ENCODE data around the gene TMTC2. TPM values are rescaled to one million over a fixed set of nuclear protein-coding genes. Genes with fewer than 3 reads are reported as not detected.

Gene TMTC2
- total and polyA plus RNA-seq, 2 donors (not counting 3 experiments of a cell fraction or from before 2014, with no cell fraction given): 4.1 to 7.8 TPM

DNA sequence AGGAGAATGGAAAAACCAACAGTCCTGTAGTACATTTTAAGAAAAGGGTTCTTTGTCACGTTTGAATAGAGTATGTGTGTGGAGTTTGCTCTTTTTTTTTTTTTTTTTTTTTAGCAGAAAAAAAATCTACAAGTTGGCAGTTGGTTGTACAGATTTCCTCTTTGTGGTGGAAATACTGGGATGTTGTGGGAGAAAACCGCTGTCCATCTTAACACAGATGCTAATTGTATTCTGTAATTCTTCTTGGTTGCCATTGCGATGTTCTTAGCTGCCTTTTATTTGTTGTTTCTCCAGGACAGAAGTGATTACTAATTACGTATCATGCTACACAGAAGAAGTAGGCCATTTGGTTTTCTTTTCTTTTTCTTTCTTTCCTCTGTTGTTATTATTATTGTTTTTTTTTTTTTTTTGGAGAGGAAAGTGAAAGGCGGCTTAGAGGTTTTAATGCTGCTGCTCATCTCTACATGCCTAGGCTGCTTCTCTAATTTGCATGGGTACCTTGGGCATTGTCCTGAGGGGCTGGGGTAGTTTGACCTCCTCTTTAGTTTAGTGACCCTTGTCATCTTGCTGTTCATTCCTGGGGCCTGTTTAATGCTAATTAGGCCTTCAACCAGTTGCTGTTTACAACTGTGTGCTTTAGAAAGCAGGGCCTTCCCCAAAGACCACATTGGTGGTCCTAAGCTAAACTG lies 94.7 kb downstream of the TMTC2 start:
- dilution Hi-C loops (cut with MboI; ENCODE audit: extremely low pct_ligation_motif_present, low sequenced_read_pairs) (no loop called here), intact Hi-C loops (cut with micrococcal nuclease) (no loop called here)
- Histone ChIP-seq H3K4me2 (ENCODE audit: insufficient read depth, low read length) (no peak overlapping the region), H3K4me3 (replicated peaks in 1 of 3; ENCODE audit: insufficient read depth in 1 of 3, low read depth in 1 of 3, low read length in 3 of 3) (no peak overlapping the region), H3K9me1 (replicated peaks; ENCODE audit: control insufficient read depth, extremely low read depth, insufficient read depth, low read length) (no peaks in the 10 kb centered on the region), H4K20me1 (replicated peaks; ENCODE audit: control insufficient read depth, extremely low read depth, insufficient read depth, low read length) (no peaks in the 10 kb centered on the region), H2AFZ (ENCODE audit: low read depth, low read length) (no peak overlapping the region), H3K36me3 (ENCODE audit: control insufficient read depth in 2 of 2, extremely low read depth in 1 of 2, insufficient read depth in 2 of 2, low read length in 2 of 2) (no peaks in the 10 kb centered on the region), H3K4me1 (ENCODE audit: control insufficient read depth, extremely low read depth, insufficient read depth, low read length) (no peaks in the 10 kb centered on the region), H3K27ac (ENCODE audit: insufficient read depth, low read depth, low read length) (no peak overlapping the region), H3K27me3 (ENCODE audit: control insufficient read depth in 2 of 2, insufficient read depth in 2 of 2, low read length in 2 of 2) (no peaks in the 10 kb centered on the region), H3K9ac (replicated peaks; ENCODE audit: extremely low read depth, insufficient read depth, low read length) (no peak overlapping the region), H3K79me2 (ENCODE audit: control insufficient read depth, insufficient read depth, low read length) (no peaks in the 10 kb centered on the region), H3K9me3 (replicated peaks; ENCODE audit: control insufficient read depth, insufficient read depth, low read length) (no peaks in the 10 kb centered on the region)
- no peak for TF ChIP-seq MYC (IDR thresholded peaks at IDR 0.05; ENCODE audit: low read depth, low read length)
- no peak for TF ChIP-seq EZH2 (IDR thresholded peaks at IDR 0.05; ENCODE audit: borderline replicate concordance, low read depth, low read length, severe bottlenecking)
- no peak for TF ChIP-seq POLR2A (IDR thresholded peaks at IDR 0.05; ENCODE audit: low read depth, low read length)
- no peak for TF ChIP-seq GATA2 (IDR thresholded peaks at IDR 0.05; ENCODE audit: insufficient read depth, insufficient read length, low read depth, low read length)
- TF ChIP-seq MAX (IDR thresholded peaks at IDR 0.05; ENCODE audit: insufficient read depth, insufficient read length): no peak
- no peak for TF ChIP-seq POLR2AphosphoS5 (IDR thresholded peaks at IDR 0.05; ENCODE audit: insufficient read depth, low read depth, low read length)
- TF ChIP-seq, protein P1, sequence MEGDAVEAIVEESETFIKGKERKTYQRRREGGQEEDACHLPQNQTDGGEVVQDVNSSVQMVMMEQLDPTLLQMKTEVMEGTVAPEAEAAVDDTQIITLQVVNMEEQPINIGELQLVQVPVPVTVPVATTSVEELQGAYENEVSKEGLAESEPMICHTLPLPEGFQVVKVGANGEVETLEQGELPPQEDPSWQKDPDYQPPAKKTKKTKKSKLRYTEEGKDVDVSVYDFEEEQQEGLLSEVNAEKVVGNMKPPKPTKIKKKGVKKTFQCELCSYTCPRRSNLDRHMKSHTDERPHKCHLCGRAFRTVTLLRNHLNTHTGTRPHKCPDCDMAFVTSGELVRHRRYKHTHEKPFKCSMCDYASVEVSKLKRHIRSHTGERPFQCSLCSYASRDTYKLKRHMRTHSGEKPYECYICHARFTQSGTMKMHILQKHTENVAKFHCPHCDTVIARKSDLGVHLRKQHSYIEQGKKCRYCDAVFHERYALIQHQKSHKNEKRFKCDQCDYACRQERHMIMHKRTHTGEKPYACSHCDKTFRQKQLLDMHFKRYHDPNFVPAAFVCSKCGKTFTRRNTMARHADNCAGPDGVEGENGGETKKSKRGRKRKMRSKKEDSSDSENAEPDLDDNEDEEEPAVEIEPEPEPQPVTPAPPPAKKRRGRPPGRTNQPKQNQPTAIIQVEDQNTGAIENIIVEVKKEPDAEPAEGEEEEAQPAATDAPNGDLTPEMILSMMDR (IDR thresholded peaks at IDR 0.05; ENCODE audit: extremely low read depth in 1 of 2, insufficient read depth in 1 of 2, low read depth in 1 of 2, low read length in 2 of 2): no peak
- no peak for TF ChIP-seq FOS (IDR thresholded peaks at IDR 0.05; ENCODE audit: borderline replicate concordance, insufficient read depth, low read length)
- POLR2A ChIA-PET: no interaction called here
- no TSS peak for BruUV-seq (replicated peaks)
- CTCF ChIA-PET: interaction anchor here (1.5 kb wide), 1 partner anchor 46 kb away, joined by 3 read pairs; no protein-coding TSS in a partner anchor
- FAIRE-seq: no peak
- DNase-seq (ENCODE audit: low read depth, low spot score): no peak
